Left ventricle myocardium inferior (tissue), 1 donor: ENCODE measurements around the gene SRSF11. TPM values are rescaled to one million over a fixed set of nuclear protein-coding genes. Genes with fewer than 3 reads are reported as not detected.
A peak's percentile ranks its signal among the peaks of the same experiment; 100 is the strongest.

ENCODE experiments used
- DNase-seq: peaks from one replicate; pipeline ENCODE4 v3.0.0-alpha.2; 2020
- H3K27ac ChIP-seq: fragments of 200-600 bp; replicated peaks from 2 replicates; pipeline ENCODE4 v1.8.0; 2021
- H3K27me3 ChIP-seq: fragments of 200-600 bp; 2 replicates; pipeline ENCODE4 v1.8.0; 2021; ENCODE audit warnings: low read depth
- H3K36me3 ChIP-seq: fragments of 200-600 bp; 2 replicates; pipeline ENCODE4 v1.8.0; 2021
- H3K4me1 ChIP-seq: fragments of 200-600 bp; 2 replicates; pipeline ENCODE4 v1.8.0; 2021
- H3K4me3 ChIP-seq: fragments of 200-600 bp; 2 replicates; pipeline ENCODE4 v1.8.0; 2021; ENCODE audit warnings: mild to moderate bottlenecking, moderate library complexity
- H3K9me3 ChIP-seq: fragments of 200-600 bp; replicated peaks from 2 replicates; pipeline ENCODE4 v1.8.0; 2021
- CTCF ChIP-seq: fragments of 200-600 bp; IDR thresholded peaks from 2 replicates; pipeline ENCODE4 v1.8.0; 2021; ENCODE audit warnings: antibody characterized with exemption, mild to moderate bottlenecking, borderline replicate concordance
- intact Hi-C: fragments of 100-400 bp; cut with micrococcal nuclease; formaldehyde crosslinking; loops from one replicate; pipeline ENCODE4 v1.11.0; 2022
- total RNA-seq: library from RNA; stranded (reverse); fragmentation: NEBNext Ultra II Directional; extraction: Animal tissue kit (Norgen Biotek cat#: 25700); gene quantifications from one replicate; pipeline ENCODE4 v1.2.1, GENCODE V29; 2021
- donor health status: DM: no; HTN: yes; CAD: no; lungs with severe emphysema.

The SRSF11 gene
- total RNA-seq, 1 donor from 2014 or later = 48.6 TPM

GRCh38 chr1:70234733-70235132, 13.6 kb downstream of the SRSF11 start:
- TF ChIP-seq CTCF = no peak
- Histone ChIP-seq H3K36me3 (peaks cover 98% of the 10 kb centered on the region), H3K4me1 (peaks cover 9% of the 10 kb centered on the region), H3K9me3 (no peaks in the 10 kb centered on the region), H3K27me3 (no peaks in the 10 kb centered on the region), H3K4me3 (no peak overlapping the region), H3K27ac (no peak overlapping the region)
- no peak for DNase-seq
- intact Hi-C loops = loop anchor here (10.0 kb wide), 1 partner anchor 830 kb away; no protein-coding TSS in a partner anchor

- intact Hi-C loops = loop anchor here (10.0 kb wide), 1 partner anchor 825 kb away; no protein-coding TSS in a partner anchor
- Histone ChIP-seq H3K9me3 (no peaks in the 10 kb centered on the region), H3K4me1 (no peaks in the 10 kb centered on the region), H3K36me3 (peaks cover 98% of the 10 kb centered on the region), H3K4me3 (no peak overlapping the region), H3K27me3 (no peaks in the 10 kb centered on the region), H3K27ac (no peak overlapping the region)
- no peak for DNase-seq
- no peak for TF ChIP-seq CTCF
Measured at GRCh38 chr1:70239940-70240339, 18.8 kb downstream of the SRSF11 start.

DNA sequence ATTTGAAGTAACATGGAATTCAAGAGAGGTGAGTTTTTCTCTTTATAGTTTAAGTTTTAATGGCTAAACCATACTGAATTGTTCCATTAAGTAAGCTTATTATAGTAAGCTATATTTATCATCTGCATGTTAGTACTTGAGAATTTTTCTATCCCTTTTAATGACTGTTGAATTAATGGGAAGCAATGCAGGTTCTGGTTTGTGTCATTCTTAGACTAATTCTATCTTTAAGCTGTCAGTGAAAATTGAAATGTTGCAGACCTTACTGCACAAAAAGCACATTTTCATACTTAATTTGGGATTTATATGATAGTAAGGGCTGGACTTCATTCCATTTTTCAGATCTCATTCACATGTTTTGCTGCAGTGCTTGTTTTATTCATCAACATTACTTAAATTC, 25.9 kb downstream of the SRSF11 start:
- Histone ChIP-seq H3K27ac (peak overlapping the region; percentile 1), H3K36me3 (peaks cover 96% of the 10 kb centered on the region), H3K27me3 (no peaks in the 10 kb centered on the region), H3K4me1 (peaks cover 14% of the 10 kb centered on the region), H3K9me3 (no peaks in the 10 kb centered on the region), H3K4me3 (no peak overlapping the region)
- no peak for TF ChIP-seq CTCF
- intact Hi-C loops = no loop called here
- no peak for DNase-seq

DNA sequence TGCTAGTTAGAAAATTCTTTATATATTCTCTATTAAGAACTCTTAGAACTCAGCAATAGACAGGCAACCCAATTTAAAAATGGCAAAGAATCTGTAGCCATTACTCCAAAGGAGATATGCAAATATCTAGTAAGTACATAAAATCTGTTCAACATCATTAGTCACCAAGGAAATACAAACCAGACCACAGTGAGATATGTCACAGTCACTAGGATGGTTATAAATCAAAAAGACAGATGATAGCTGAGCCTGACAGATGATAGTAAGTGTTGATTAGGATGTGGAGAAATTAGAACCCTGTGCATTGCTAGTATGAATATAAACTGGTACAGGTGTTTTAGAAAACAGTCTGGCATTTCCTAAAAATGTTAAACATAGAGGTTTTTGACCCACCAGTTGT, 26.6 kb downstream of the SRSF11 start:
- Histone ChIP-seq H3K9me3 (no peaks in the 10 kb centered on the region), H3K27ac (no peak overlapping the region), H3K4me1 (peaks cover 14% of the 10 kb centered on the region), H3K36me3 (peaks cover 94% of the 10 kb centered on the region), H3K27me3 (no peaks in the 10 kb centered on the region), H3K4me3 (no peak overlapping the region)
- TF ChIP-seq CTCF = no peak
- no peak for DNase-seq
- intact Hi-C loops = no loop called here

- no peak for TF ChIP-seq CTCF
- DNase-seq = no peak
- intact Hi-C loops = no loop called here
- H3K27me3 ChIP-seq = no peaks in the 10 kb centered on the region
- H3K4me1 ChIP-seq = peaks cover 14% of the 10 kb centered on the region
- no peak overlapping the region for H3K27ac ChIP-seq
- H3K4me3 ChIP-seq = no peak overlapping the region
- H3K9me3 ChIP-seq = no peaks in the 10 kb centered on the region
- peaks cover 93% of the 10 kb centered on the region for H3K36me3 ChIP-seq
Measured at GRCh38 chr1:70248729-70249128, 27.5 kb downstream of the SRSF11 start.
